Gastrocnemius medialis (tissue), 4 donors: ENCODE data around the gene DTNA.

Experiments used
- POLR2A ChIP-seq, 2 donors: fragments of 450-650 bp; IDR thresholded peaks; one replicate each; pipeline ENCODE4 v1.6.1; 2017; ENCODE audit warnings: antibody characterized with exemption in 2 of 2, mild to moderate bottlenecking in 2 of 2, moderate library complexity in 2 of 2
- TF ChIP-seq, protein P1 (sequence below), 5 experiments: fragments of 450-650 bp in 3 of 5; fragments of 200-600 bp in 2 of 5; sonication (generic) in 2 of 5; IDR thresholded peaks in 4 of 5; conservative IDR thresholded peaks in 1 of 5; 1 replicate in 4 of 5; 2 replicates in 1 of 5; pipeline ENCODE4 v1.5.1; 2016 to 2019; ENCODE audit warnings: antibody characterized with exemption in 5 of 5, mild to moderate bottlenecking in 3 of 5, moderate library complexity in 3 of 5

DNA sequence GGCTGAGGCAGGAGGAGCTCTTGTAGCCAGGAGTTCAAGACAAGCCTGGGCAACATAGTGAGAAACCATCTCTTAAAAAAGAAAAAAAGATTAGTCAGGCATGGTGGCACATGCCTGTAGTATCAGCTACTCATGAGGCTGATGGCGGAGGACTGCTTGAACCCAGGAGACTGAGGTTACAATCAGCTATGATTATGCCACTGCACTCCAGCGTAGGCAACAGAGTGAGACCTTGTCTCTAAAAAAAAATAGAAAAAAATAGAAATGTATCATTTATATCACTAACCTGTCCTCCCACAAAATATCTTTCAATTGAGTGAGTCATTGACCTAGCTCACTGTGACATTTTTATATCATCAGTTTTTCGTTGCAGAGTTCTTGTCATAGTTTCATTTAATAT lies 152.5 kb downstream of the DTNA start:
- TF ChIP-seq, protein P1, sequence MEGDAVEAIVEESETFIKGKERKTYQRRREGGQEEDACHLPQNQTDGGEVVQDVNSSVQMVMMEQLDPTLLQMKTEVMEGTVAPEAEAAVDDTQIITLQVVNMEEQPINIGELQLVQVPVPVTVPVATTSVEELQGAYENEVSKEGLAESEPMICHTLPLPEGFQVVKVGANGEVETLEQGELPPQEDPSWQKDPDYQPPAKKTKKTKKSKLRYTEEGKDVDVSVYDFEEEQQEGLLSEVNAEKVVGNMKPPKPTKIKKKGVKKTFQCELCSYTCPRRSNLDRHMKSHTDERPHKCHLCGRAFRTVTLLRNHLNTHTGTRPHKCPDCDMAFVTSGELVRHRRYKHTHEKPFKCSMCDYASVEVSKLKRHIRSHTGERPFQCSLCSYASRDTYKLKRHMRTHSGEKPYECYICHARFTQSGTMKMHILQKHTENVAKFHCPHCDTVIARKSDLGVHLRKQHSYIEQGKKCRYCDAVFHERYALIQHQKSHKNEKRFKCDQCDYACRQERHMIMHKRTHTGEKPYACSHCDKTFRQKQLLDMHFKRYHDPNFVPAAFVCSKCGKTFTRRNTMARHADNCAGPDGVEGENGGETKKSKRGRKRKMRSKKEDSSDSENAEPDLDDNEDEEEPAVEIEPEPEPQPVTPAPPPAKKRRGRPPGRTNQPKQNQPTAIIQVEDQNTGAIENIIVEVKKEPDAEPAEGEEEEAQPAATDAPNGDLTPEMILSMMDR (IDR thresholded peaks at IDR 0.05 in 4 of 5, conservative IDR thresholded peaks at IDR 0.05 in 1 of 5): no peak
- no peak for TF ChIP-seq POLR2A (IDR thresholded peaks at IDR 0.05)
